HG02798 (cell line): Measurements from ENCODE around the gene ADGRL3.
"Not testable (repeated sequence)": the region's sequence is repeated elsewhere in the genome, so short reads cannot be mapped to it uniquely, and the experiment has no call there.

ENCODE experiments used
- ATAC-seq: cut with Tn5 transposase; IDR thresholded peaks from one replicate; pipeline ENCODE4 v1.9.1; 2021; ENCODE audit warnings: mild to moderate bottlenecking; ENCODE audit not compliant: unreplicated experiment, poor library complexity

The ADGRL3 gene

GRCh38 chr4:61852105-61852504 is 652.0 kb downstream of the ADGRL3 start:
- ATAC-seq = not testable (repeated sequence)

GRCh38 chr4:61853041-61853440 is 652.9 kb downstream of the ADGRL3 start:
- no peak for ATAC-seq

DNA sequence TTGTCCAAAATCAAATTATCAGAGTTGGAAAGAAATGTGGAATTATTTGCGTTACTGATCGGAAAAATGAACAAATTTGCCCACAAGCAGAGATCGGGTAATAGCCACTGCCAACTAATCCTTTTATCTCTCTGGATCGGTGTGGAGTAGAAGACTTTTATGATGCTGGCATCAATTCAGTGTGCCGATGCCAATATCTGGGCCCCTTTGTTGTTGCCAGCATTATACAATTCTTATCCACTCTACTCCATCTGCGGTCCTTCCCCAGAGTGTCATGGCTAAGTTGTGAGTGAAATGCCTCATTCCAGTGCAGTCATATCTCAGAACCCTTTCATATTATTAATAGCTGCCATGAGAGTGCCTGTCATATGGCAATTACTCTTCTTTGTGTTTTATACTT is 660.2 kb downstream of the ADGRL3 start:
- no peak for ATAC-seq

- ATAC-seq = no peak
Observed at GRCh38 chr4:61864286-61864685, 664.2 kb downstream of the ADGRL3 start.

- ATAC-seq = no peak
Observed at GRCh38 chr4:61866378-61867030, 666.4 kb downstream of the ADGRL3 start.

- ATAC-seq = no peak
Observed at GRCh38 chr4:61872983-61873382, 672.9 kb downstream of the ADGRL3 start.

GRCh38 chr4:61877266-61877665 is 677.1 kb downstream of the ADGRL3 start:
- ATAC-seq = no peak

- ATAC-seq = no peak
Observed at GRCh38 chr4:61877893-61878292, 677.8 kb downstream of the ADGRL3 start.

GRCh38 chr4:61882381-61882780 is 682.3 kb downstream of the ADGRL3 start:
- no peak for ATAC-seq

- no peak for ATAC-seq
Observed at GRCh38 chr4:61886131-61886530, 686.0 kb downstream of the ADGRL3 start.

DNA sequence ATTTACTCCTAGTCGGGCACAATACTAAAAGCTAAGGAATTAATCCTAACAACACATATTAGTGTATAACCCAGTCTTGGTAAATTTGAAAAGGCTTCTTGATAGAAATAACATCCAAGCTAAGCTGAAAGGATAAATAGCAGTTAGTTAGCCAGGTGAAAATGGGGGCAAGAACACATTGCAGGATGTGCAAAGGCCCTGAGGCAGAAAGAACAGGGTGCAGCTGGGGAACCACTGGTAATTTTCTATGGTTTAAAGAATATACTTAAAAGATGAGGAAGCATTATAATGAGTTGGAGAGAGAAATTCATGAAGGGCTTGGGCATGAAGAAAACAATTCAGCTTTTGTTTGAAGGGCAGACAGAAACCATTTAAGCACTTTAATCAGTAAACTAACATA is 689.0 kb downstream of the ADGRL3 start:
- ATAC-seq = no peak

- ATAC-seq = no peak
Observed at GRCh38 chr4:61890321-61890720, 690.2 kb downstream of the ADGRL3 start.

DNA sequence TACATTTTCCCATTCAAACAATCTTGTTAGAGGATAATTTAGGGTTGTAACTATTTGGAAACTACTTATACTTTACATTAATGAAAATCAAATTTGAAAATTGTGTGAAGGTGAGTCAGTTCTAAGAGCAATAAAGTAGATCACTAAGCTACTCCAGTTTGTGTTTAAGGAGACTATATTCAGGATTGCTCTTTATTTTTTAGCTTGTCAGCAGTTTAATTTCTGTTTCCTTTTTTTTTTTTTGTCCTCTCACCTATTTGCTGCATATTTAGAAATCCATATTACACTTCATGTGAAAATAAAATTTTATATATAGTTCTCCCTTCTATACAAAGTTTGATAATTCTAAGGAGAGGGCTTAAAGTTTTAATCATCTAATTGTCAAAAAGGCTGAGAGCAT is 691.8 kb downstream of the ADGRL3 start:
- ATAC-seq = no peak

GRCh38 chr4:61896634-61897033 is 696.5 kb downstream of the ADGRL3 start:
- ATAC-seq = no peak

DNA sequence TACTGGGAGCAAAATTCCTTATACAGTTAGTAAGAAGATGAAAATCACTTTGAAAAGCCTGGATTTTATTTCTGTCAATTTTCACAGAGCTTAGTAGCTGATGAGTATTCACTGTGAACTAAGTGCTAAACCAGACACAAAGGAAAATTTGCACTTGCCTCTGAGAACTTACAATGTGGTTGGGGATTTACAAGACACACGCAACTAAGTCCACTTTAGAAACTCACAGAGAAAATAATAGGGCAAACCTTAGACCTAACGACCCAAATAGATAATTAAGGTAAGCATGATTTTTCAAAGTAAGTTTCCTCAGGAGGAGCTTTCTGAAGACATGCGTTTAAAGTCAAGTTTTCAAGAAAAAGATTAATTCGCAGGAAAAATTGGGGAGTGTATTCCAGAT is 708.9 kb downstream of the ADGRL3 start:
- no peak for ATAC-seq

GRCh38 chr4:61911313-61911756 is 711.2 kb downstream of the ADGRL3 start:
- ATAC-seq = no peak

- ATAC-seq = no peak
Observed at GRCh38 chr4:61913619-61914018, 713.5 kb downstream of the ADGRL3 start.

- no peak for ATAC-seq
Observed at GRCh38 chr4:61915501-61915900, 715.4 kb downstream of the ADGRL3 start.

- no peak for ATAC-seq
Observed at GRCh38 chr4:61918507-61918906, 718.4 kb downstream of the ADGRL3 start.

- ATAC-seq = no peak
Observed at GRCh38 chr4:61918987-61919386, 718.9 kb downstream of the ADGRL3 start.

- no peak for ATAC-seq
Observed at GRCh38 chr4:61919561-61919960, 719.4 kb downstream of the ADGRL3 start.

GRCh38 chr4:61921920-61922319 is 721.8 kb downstream of the ADGRL3 start:
- no peak for ATAC-seq

GRCh38 chr4:61922766-61923165 is 722.6 kb downstream of the ADGRL3 start:
- ATAC-seq = no peak
